HepG2 (cell line): ENCODE measurements around the gene MMP25. TPM values are rescaled to one million over a fixed set of nuclear protein-coding genes. Genes with fewer than 3 reads are reported as not detected.

ENCODE experiments used
- BATF2 ChIP-seq: sonication (generic); formaldehyde crosslinking; IDR thresholded peaks from 2 replicates; pipeline ENCODE4 v1.8.0; 2022; ENCODE audit warnings: mild to moderate bottlenecking, missing genetic modification reagents, moderate library complexity
- CREB1 ChIP-seq, 2 experiments: fragments of 450-650 bp in 1 of 2; IDR thresholded peaks; 2 replicates each; pipeline ENCODE4 v1.6.1; 2016 to 2017; ENCODE audit warnings: control low read depth in 1 of 2, mild to moderate bottlenecking in 1 of 2, missing compliant biosample characterization in 1 of 2, missing genetic modification characterization in 1 of 2
- CREB3 ChIP-seq: sonication (generic); formaldehyde crosslinking; IDR thresholded peaks from 2 replicates; pipeline ENCODE4 v1.5.0; 2020; ENCODE audit warnings: missing genetic modification reagents
- HBP1 ChIP-seq: IDR thresholded peaks from 2 replicates; pipeline ENCODE4 v1.6.1; 2016; ENCODE audit warnings: low read depth, control low read depth
- HES4 ChIP-seq: sonication (generic); formaldehyde crosslinking; IDR thresholded peaks from 2 replicates; pipeline ENCODE4 v1.9.0; 2021; ENCODE audit warnings: mild to moderate bottlenecking, missing genetic modification reagents, borderline replicate concordance
- HOXA7 ChIP-seq: sonication (generic); formaldehyde crosslinking; IDR thresholded peaks from 2 replicates; pipeline ENCODE4 v1.8.1; 2022; ENCODE audit warnings: mild to moderate bottlenecking, missing genetic modification reagents, moderate library complexity
- MATR3 ChIP-seq: sonication (generic); formaldehyde crosslinking; IDR thresholded peaks from 2 replicates; pipeline ENCODE4 v1.4.0; 2020; ENCODE audit warnings: missing genetic modification reagents
- MTF1 ChIP-seq: sonication (generic); formaldehyde crosslinking; IDR thresholded peaks from 2 replicates; pipeline ENCODE4 v1.5.0; 2020; ENCODE audit warnings: missing genetic modification reagents
- MYC ChIP-seq: sonication (generic); formaldehyde crosslinking; IDR thresholded peaks from 2 replicates; pipeline ENCODE4 v1.9.0; 2021; ENCODE audit warnings: missing genetic modification reagents, borderline replicate concordance
- NFYC ChIP-seq: IDR thresholded peaks from 2 replicates; pipeline ENCODE4 v1.6.1; 2016; ENCODE audit warnings: missing genetic modification reagents, missing compliant biosample characterization
- NR2C2 ChIP-seq: sonication (generic); formaldehyde crosslinking; IDR thresholded peaks from 2 replicates; pipeline ENCODE4 v1.4.0; 2020; ENCODE audit warnings: missing genetic modification reagents, mild to moderate bottlenecking, moderate library complexity, borderline replicate concordance
- NRL ChIP-seq: sonication (generic); formaldehyde crosslinking; IDR thresholded peaks from 2 replicates; pipeline ENCODE4 v1.5.0; 2020; ENCODE audit warnings: missing genetic modification reagents, mild to moderate bottlenecking, moderate library complexity, borderline replicate concordance
- RELA ChIP-seq: sonication (generic); formaldehyde crosslinking; IDR thresholded peaks from 2 replicates; pipeline ENCODE4 v1.4.0; 2020; ENCODE audit warnings: missing genetic modification reagents
- ZNF230 ChIP-seq: sonication (generic); formaldehyde crosslinking; IDR thresholded peaks from 2 replicates; pipeline ENCODE4 v1.4.0; 2020; ENCODE audit warnings: mild to moderate bottlenecking, missing genetic modification reagents
- ZNF251 ChIP-seq: sonication (generic); formaldehyde crosslinking; IDR thresholded peaks from 2 replicates; pipeline ENCODE4 v1.9.0; 2021; ENCODE audit warnings: mild to moderate bottlenecking, missing genetic modification reagents
- ZNF280D ChIP-seq: sonication (generic); formaldehyde crosslinking; IDR thresholded peaks from 2 replicates; pipeline ENCODE4 v1.5.1; 2020; ENCODE audit warnings: mild to moderate bottlenecking, missing genetic modification reagents
- ZNF282 ChIP-seq: fragments of 450-650 bp; IDR thresholded peaks from 2 replicates; pipeline ENCODE4 v1.6.1; 2018; ENCODE audit not compliant: partially characterized antibody
- ZNF430 ChIP-seq: sonication (generic); formaldehyde crosslinking; IDR thresholded peaks from 2 replicates; pipeline ENCODE4 v1.9.0; 2021; ENCODE audit warnings: mild to moderate bottlenecking, missing genetic modification reagents
- ZNF510 ChIP-seq: sonication (generic); formaldehyde crosslinking; IDR thresholded peaks from 2 replicates; pipeline ENCODE4 v1.4.0; 2020; ENCODE audit warnings: low read depth, mild to moderate bottlenecking, missing genetic modification reagents
- ZNF569 ChIP-seq: sonication (generic); formaldehyde crosslinking; IDR thresholded peaks from 2 replicates; pipeline ENCODE4 v1.5.0; 2020; ENCODE audit warnings: mild to moderate bottlenecking, missing genetic modification reagents, moderate library complexity, borderline replicate concordance
- ZNF598 ChIP-seq: sonication (generic); formaldehyde crosslinking; IDR thresholded peaks from 2 replicates; pipeline ENCODE4 v1.5.1; 2020; ENCODE audit warnings: mild to moderate bottlenecking, missing genetic modification reagents, borderline replicate concordance
- ZNF747 ChIP-seq: sonication (generic); formaldehyde crosslinking; IDR thresholded peaks from 2 replicates; pipeline ENCODE4 v1.8.1; 2023; ENCODE audit warnings: missing genetic modification reagents, mild to moderate bottlenecking, borderline replicate concordance
- ZNF784 ChIP-seq: sonication (generic); formaldehyde crosslinking; IDR thresholded peaks from 2 replicates; pipeline ENCODE4 v1.5.1; 2020; ENCODE audit warnings: missing genetic modification reagents, mild to moderate bottlenecking, borderline replicate concordance
- polyA plus RNA-seq, 8 experiments: library from polyadenylated mRNA; depleted of rRNA in 3 of 8; stranded (reverse) in 7 of 8; unstranded in 1 of 8; fragments of >200 nt; fragmentation: Illumina TruSeq in 4 of 8; extraction: Trizol in 4 of 8; gene quantifications; 2 replicates each; pipeline versions ENCODE4 v1.2.1 to v1.2.3, GENCODE V29; 2011 to 2016; ENCODE audit warnings: low read depth in 4 of 8, missing spikeins in 1 of 8, mixed read lengths in 1 of 8; ENCODE audit not compliant: insufficient read depth in 1 of 8
- total RNA-seq, 5 experiments: library from RNA; depleted of rRNA; stranded (reverse); fragments of >200 nt; fragmentation: Illumina TruSeq; extraction: Trizol; gene quantifications; 2 replicates each; pipeline ENCODE4 v1.2.3, GENCODE V29; 2016; ENCODE audit warnings: low read depth in 1 of 5

MMP25 gene
- total and polyA plus RNA-seq, 2 of the 13 experiments (the other 11 are each of a cell fraction or from before 2014, with no cell fraction given) = 0.04 to 0.08 TPM

- 0 out of 2 replicates have a peak, but pooled peaks have one; percentile 55 for TF ChIP-seq ZNF280D (CRISPR knock-in tag)
- TF ChIP-seq HOXA7 = no peak
- no peak for TF ChIP-seq RELA (CRISPR knock-in tag)
- no peak for TF ChIP-seq ZNF569 (CRISPR knock-in tag)
- TF ChIP-seq NRL (CRISPR knock-in tag) = no peak
- no peak for TF ChIP-seq HES4 (CRISPR knock-in tag)
- TF ChIP-seq ZNF784 (CRISPR knock-in tag) = no peak; the same call in 1 of the 2 replicates
- no peak for TF ChIP-seq CREB3 (CRISPR knock-in tag)
- TF ChIP-seq ZNF598 = no peak
- no peak for TF ChIP-seq MTF1 (CRISPR knock-in tag)
- TF ChIP-seq ZNF747 (CRISPR knock-in tag) = peak; percentile 39; the same call in 1 of the 2 replicates
- no peak for TF ChIP-seq MATR3
- TF ChIP-seq HBP1 (CRISPR knock-in tag) = peak; percentile 81; the same call in 1 of the 2 replicates
- TF ChIP-seq NR2C2 (CRISPR knock-in tag) = peak; percentile 56
- TF ChIP-seq ZNF510 (CRISPR knock-in tag) = no peak
- peak; percentile 48 for TF ChIP-seq NFYC (CRISPR knock-in tag)
- TF ChIP-seq ZNF282 = no peak
- TF ChIP-seq MYC (CRISPR knock-in tag) = peak; percentile 86; the same call in 1 of the 2 replicates
- no peak for TF ChIP-seq ZNF230 (CRISPR knock-in tag)
- TF ChIP-seq ZNF430 (CRISPR knock-in tag) = peak; percentile 80
- TF ChIP-seq CREB1 (IDR thresholded peaks at IDR 0.05) = no peak
- no peak for TF ChIP-seq CREB1 (CRISPR knock-in tag; IDR thresholded peaks at IDR 0.05)
- no peak for TF ChIP-seq ZNF251 (CRISPR knock-in tag)
- no peak for TF ChIP-seq BATF2
Measured at GRCh38 chr16:3106205-3106928, 60.0 kb downstream of the MMP25 start (continued).
